OCI-LY7 (cell line): ENCODE results near the gene HOXA7.

Experiments used
- CTCF ChIP-seq: fragments of 200-600 bp; sonication (generic); conservative IDR thresholded peaks from 2 replicates; pipeline ENCODE4 v1.5.1; 2014; ENCODE audit warnings: mild to moderate bottlenecking, antibody characterized with exemption, low read length, moderate library complexity, mixed read lengths
- EZH2phosphoT487 ChIP-seq: fragments of 200-600 bp; sonication (generic); IDR thresholded peaks from 2 replicates; pipeline ENCODE4 v1.6.1; 2018; ENCODE audit warnings: low read depth, borderline replicate concordance, mild to moderate bottlenecking, mixed run types, antibody characterized with exemption, low read length, moderate library complexity, mixed read lengths

- TF ChIP-seq CTCF, result no peak
- TF ChIP-seq EZH2phosphoT487, result no peak
These were observed 17.1 kb upstream of the HOXA7 start for GRCh38 chr7:27173511-27173955.
